GM12878 (cell line): ENCODE data around the gene KRTAP5-7. TPM values are rescaled to one million over a fixed set of nuclear protein-coding genes. Genes with fewer than 3 reads are reported as not detected.

ENCODE experiments used
- ATAC-seq: fragments of 200-7000 bp; cut with Tn5 transposase; 3 replicates; pipeline ENCODE4 v1.9.1; 2020; ENCODE audit warnings: mild to moderate bottlenecking, moderate library complexity
- BruUV-seq: library from RNA; stranded (reverse); fragments of 400-500 nt; replicated peaks from 2 replicates; lab custom pipeline; 2021; lab: Mats Ljungman, UMichigan
- CTCF ChIA-PET: fragments of 300-600 bp; sonication (Branson Sonifier 250); formaldehyde crosslinking; extraction: SDS; loops from one replicate; lab custom pipeline; 2021; ENCODE audit warnings: inconsistent platforms; lab: Yijun Ruan, JAX
- POLR2A ChIA-PET: fragments of 350-600 bp; formaldehyde crosslinking; extraction: SDS; loops from one replicate; lab custom pipeline; 2021; ENCODE audit warnings: inconsistent platforms; lab: Charles Lee
- RAD21 ChIA-PET: fragments of 300-600 bp; sonication (Branson Sonifier 250); formaldehyde crosslinking; loops from one replicate; lab custom pipeline; 2023; ENCODE audit warnings: antibody characterized with exemption; ENCODE audit not compliant: unreplicated experiment; lab: Charles Lee
- SMC1A ChIA-PET: fragments of 300-600 bp; sonication (Branson Sonifier 250); formaldehyde crosslinking; loops from one replicate; lab custom pipeline; 2023; ENCODE audit not compliant: unreplicated experiment, uncharacterized antibody; lab: Charles Lee
- DNase-seq: peaks from one replicate; pipeline ENCODE4 v3.0.0-alpha.2; 2011; ENCODE audit warnings: low read depth, low spot score
- FAIRE-seq: peaks from 3 replicates; lab custom pipeline; 2011; peaks lifted over from hg19 to GRCh38; lab: Jason Lieb, UNC
- H2AFZ ChIP-seq: 2 replicates; pipeline ENCODE4 v1.6.0; 2011; ENCODE audit warnings: low read depth, low read length, control low read depth; ENCODE audit not compliant: control insufficient read depth
- H3K27ac ChIP-seq: 2 replicates; pipeline ENCODE4 v1.5.1; 2011; ENCODE audit warnings: control low read depth; ENCODE audit not compliant: control insufficient read depth, insufficient read depth
- H3K27me3 ChIP-seq, 2 experiments: replicated peaks in 1 of 2; 2 replicates each; pipeline versions ENCODE4 v1.6.0 to v1.6.1; 2011; ENCODE audit warnings: low read length in 1 of 2; ENCODE audit not compliant: control insufficient read depth in 2 of 2, insufficient read depth in 2 of 2
- H3K36me3 ChIP-seq, 2 experiments: 2 replicates each; pipeline ENCODE4 v1.5.1; 2011; ENCODE audit warnings: low read length in 1 of 2; ENCODE audit not compliant: control insufficient read depth in 2 of 2, insufficient read depth in 2 of 2
- H3K4me1 ChIP-seq: 2 replicates; pipeline ENCODE4 v1.6.1; 2011; ENCODE audit warnings: mild to moderate bottlenecking, low read length, moderate library complexity, mixed read lengths; ENCODE audit not compliant: control insufficient read depth, insufficient read depth
- H3K4me2 ChIP-seq: 2 replicates; pipeline ENCODE4 v1.6.0; 2011; ENCODE audit warnings: control low read depth; ENCODE audit not compliant: control insufficient read depth, insufficient read depth
- H3K4me3 ChIP-seq: fragments of 200-600 bp; sonication (generic); 2 replicates; pipeline ENCODE4 v1.5.1; 2016
- H3K79me2 ChIP-seq: 2 replicates; pipeline ENCODE4 v1.6.0; 2011; ENCODE audit warnings: low read length; ENCODE audit not compliant: control insufficient read depth, insufficient read depth
- H3K9ac ChIP-seq: 2 replicates; pipeline ENCODE4 v1.8.0; 2011; ENCODE audit warnings: low read length, control low read depth, mixed read lengths; ENCODE audit not compliant: control insufficient read depth, insufficient read depth
- H3K9me3 ChIP-seq: replicated peaks from 3 replicates; pipeline ENCODE4 v1.5.1; 2011; ENCODE audit warnings: mild to moderate bottlenecking, low read length; ENCODE audit not compliant: control insufficient read depth, insufficient read depth
- H4K20me1 ChIP-seq: 2 replicates; pipeline ENCODE4 v1.6.0; 2011; ENCODE audit not compliant: control insufficient read depth, insufficient read depth
- ASH2L ChIP-seq: fragments of 300-600, 200-600 bp; sonication (generic); IDR thresholded peaks from 2 replicates; pipeline ENCODE4 v1.6.1; 2017; ENCODE audit warnings: low read depth, mild to moderate bottlenecking, borderline replicate concordance
- CHD2 ChIP-seq: IDR thresholded peaks from 2 replicates; pipeline ENCODE4 v1.6.1; 2011; ENCODE audit warnings: low read depth, low read length, improper control_type of control experiment, borderline replicate concordance
- DPF2 ChIP-seq: fragments of 450-650 bp; IDR thresholded peaks from 2 replicates; pipeline ENCODE4 v1.6.1; 2017; ENCODE audit warnings: mild to moderate bottlenecking
- JUND ChIP-seq: IDR thresholded peaks from 2 replicates; pipeline ENCODE4 v1.6.1; 2012; ENCODE audit warnings: low read depth, mild to moderate bottlenecking, low read length, improper control_type of control experiment, moderate library complexity
- MEF2B ChIP-seq: fragments of 450-650 bp; IDR thresholded peaks from 2 replicates; pipeline ENCODE4 v1.6.1; 2018; ENCODE audit warnings: mild to moderate bottlenecking, moderate library complexity; ENCODE audit not compliant: partially characterized antibody, poor library complexity, severe bottlenecking
- MYB ChIP-seq: fragments of 150-350 bp; IDR thresholded peaks from 2 replicates; pipeline ENCODE4 v1.6.1; 2014; ENCODE audit warnings: mild to moderate bottlenecking, low read depth, low read length, borderline replicate concordance
- NFYA ChIP-seq: IDR thresholded peaks from 2 replicates; pipeline ENCODE4 v1.6.1; 2011; ENCODE audit warnings: low read depth, mild to moderate bottlenecking, low read length, improper control_type of control experiment, borderline replicate concordance
- PBX3 ChIP-seq: IDR thresholded peaks from 2 replicates; pipeline ENCODE4 v1.6.1; 2011; ENCODE audit warnings: mild to moderate bottlenecking, low read depth, low read length, moderate library complexity; ENCODE audit not compliant: insufficient replicate concordance
- RAD51 ChIP-seq: fragments of 450-650 bp; IDR thresholded peaks from 2 replicates; pipeline ENCODE4 v1.6.1; 2016; ENCODE audit warnings: moderate library complexity, mild to moderate bottlenecking, inconsistent platforms
- TBL1XR1 ChIP-seq: IDR thresholded peaks from 2 replicates; pipeline ENCODE4 v1.6.1; 2012; ENCODE audit warnings: low read depth, low read length, improper control_type of control experiment
- WGBS: methylation state at CpG from one replicate; pipeline ENCODE4 v1.1.6; 2016; ENCODE audit warnings: low lambda C conversion rate; ENCODE audit not compliant: insufficient replicate concordance, insufficient coverage; ENCODE audit errors: missing lambda C conversion rate; 5-methylcytosine and 5-hydroxymethylcytosine counted together
- in situ Hi-C: fragments of 300-500 bp; cut with MboI; formaldehyde crosslinking; loops from 9 replicates; pipeline ENCODE4 v1.14.3; 2018; ENCODE audit warnings: mixed read lengths
- intact Hi-C: fragments of 100-400 bp; cut with micrococcal nuclease; formaldehyde crosslinking; loops from one replicate; pipeline ENCODE4 v1.14.2; 2022; ENCODE audit not compliant: unreplicated experiment
- polyA plus RNA-seq, 11 experiments: library from polyadenylated mRNA; depleted of rRNA in 4 of 11; unstranded in 6 of 11; stranded (reverse) in 5 of 11; fragments of >200 nt; fragmentation: Nextera tagmentation in 4 of 11; fragmentation: Illumina TruSeq in 1 of 11; extraction: Ambion mirVana in 4 of 11; extraction: Trizol in 1 of 11; gene quantifications; 1 replicate in 1 of 11; 2 replicates in 10 of 11; pipeline versions ENCODE4 v1.2.1 to v1.2.3, GENCODE V29; 2011 to 2016; ENCODE audit warnings: inconsistent platforms in 2 of 11, missing spikeins in 2 of 11, low read depth in 1 of 11
- total RNA-seq, 4 experiments: library from RNA; depleted of rRNA in 3 of 4; stranded (reverse); fragments of >200 nt in 3 of 4; fragmentation: Illumina TruSeq in 1 of 4; extraction: Trizol in 1 of 4; gene quantifications; 2 replicates each; pipeline versions ENCODE4 v1.2.1 to v1.2.3, GENCODE V29; 2013 to 2021
- TF ChIP-seq, protein P1 (sequence below): fragments of 450-650 bp; IDR thresholded peaks from 2 replicates; pipeline ENCODE4 v1.6.1; 2017; ENCODE audit warnings: mild to moderate bottlenecking

The KRTAP5-7 gene
- total and polyA plus RNA-seq, 10 of the 15 experiments (the other 5 are each of a cell fraction or from before 2014, with no cell fraction given): 0.07 to 0.23 (median 0.19) TPM; not detected in 6

- in situ Hi-C loops: no loop called here
- BruUV-seq: no TSS peak
- no peak for FAIRE-seq
These were observed 8.3 kb upstream of the KRTAP5-7 start for GRCh38 chr11:71518506-71519471.

More at GRCh38 chr11:71518506-71519471, 8.3 kb upstream of the KRTAP5-7 start:
- H3K27me3 ChIP-seq: no peaks in the 10 kb centered on the region
- no peaks in the 10 kb centered on the region for H4K20me1 ChIP-seq
- no peaks in the 10 kb centered on the region; the same call in 2 of the 3 replicates for H3K9me3 ChIP-seq
- DNase-seq: no peak
- TF ChIP-seq DPF2: no peak
- no peak for TF ChIP-seq MYB
- no peak for TF ChIP-seq NFYA
- TF ChIP-seq TBL1XR1: no peak
- TF ChIP-seq CHD2: no peak
- no peak for TF ChIP-seq MEF2B
- TF ChIP-seq ASH2L: no peak
- TF ChIP-seq RAD51: no peak
- no peak for TF ChIP-seq JUND
- no peak for TF ChIP-seq PBX3
- TF ChIP-seq, protein P1, sequence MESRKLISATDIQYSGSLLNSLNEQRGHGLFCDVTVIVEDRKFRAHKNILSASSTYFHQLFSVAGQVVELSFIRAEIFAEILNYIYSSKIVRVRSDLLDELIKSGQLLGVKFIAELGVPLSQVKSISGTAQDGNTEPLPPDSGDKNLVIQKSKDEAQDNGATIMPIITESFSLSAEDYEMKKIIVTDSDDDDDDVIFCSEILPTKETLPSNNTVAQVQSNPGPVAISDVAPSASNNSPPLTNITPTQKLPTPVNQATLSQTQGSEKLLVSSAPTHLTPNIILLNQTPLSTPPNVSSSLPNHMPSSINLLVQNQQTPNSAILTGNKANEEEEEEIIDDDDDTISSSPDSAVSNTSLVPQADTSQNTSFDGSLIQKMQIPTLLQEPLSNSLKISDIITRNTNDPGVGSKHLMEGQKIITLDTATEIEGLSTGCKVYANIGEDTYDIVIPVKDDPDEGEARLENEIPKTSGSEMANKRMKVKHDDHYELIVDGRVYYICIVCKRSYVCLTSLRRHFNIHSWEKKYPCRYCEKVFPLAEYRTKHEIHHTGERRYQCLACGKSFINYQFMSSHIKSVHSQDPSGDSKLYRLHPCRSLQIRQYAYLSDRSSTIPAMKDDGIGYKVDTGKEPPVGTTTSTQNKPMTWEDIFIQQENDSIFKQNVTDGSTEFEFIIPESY: no peak
- no peaks in the 10 kb centered on the region for H3K4me1 ChIP-seq
- no peak overlapping the region for H3K9ac ChIP-seq
- ChIA-PET POLR2A (no interaction called here), RAD21 (no interaction called here), CTCF (no interaction called here), SMC1A (interaction anchor here (1.3 kb wide), 1 partner anchor 13 kb away, joined by 3 read pairs; no protein-coding TSS in a partner anchor)
- H3K4me3 ChIP-seq: no peak overlapping the region
- intact Hi-C loops: no loop called here
- H3K36me3 ChIP-seq: no peaks in the 10 kb centered on the region
- no peak for ATAC-seq
- no peaks in the 10 kb centered on the region for H3K79me2 ChIP-seq
- WGBS: 74% methylated on average over 44 of the region's 55 CpGs
- H2AFZ ChIP-seq: no peak overlapping the region
- no peak overlapping the region for H3K27ac ChIP-seq
- no peak overlapping the region for H3K4me2 ChIP-seq
